Body of pancreas (tissue), 4 donors: ENCODE measurements around the gene TEDDM1.

Source experiments
- CTCF ChIP-seq, 7 experiments: fragments of 450-650 bp in 4 of 7; fragments of 200-600 bp in 3 of 7; sonication (generic) in 3 of 7; IDR thresholded peaks; one replicate each; pipeline ENCODE4 v1.5.1; 2016 to 2019; ENCODE audit warnings: antibody characterized with exemption in 7 of 7
- POLR2A ChIP-seq, 3 donors: fragments of 450-650 bp; IDR thresholded peaks; one replicate each; pipeline ENCODE4 v1.6.1; 2016; ENCODE audit warnings: antibody characterized with exemption in 3 of 3, mild to moderate bottlenecking in 2 of 3

DNA sequence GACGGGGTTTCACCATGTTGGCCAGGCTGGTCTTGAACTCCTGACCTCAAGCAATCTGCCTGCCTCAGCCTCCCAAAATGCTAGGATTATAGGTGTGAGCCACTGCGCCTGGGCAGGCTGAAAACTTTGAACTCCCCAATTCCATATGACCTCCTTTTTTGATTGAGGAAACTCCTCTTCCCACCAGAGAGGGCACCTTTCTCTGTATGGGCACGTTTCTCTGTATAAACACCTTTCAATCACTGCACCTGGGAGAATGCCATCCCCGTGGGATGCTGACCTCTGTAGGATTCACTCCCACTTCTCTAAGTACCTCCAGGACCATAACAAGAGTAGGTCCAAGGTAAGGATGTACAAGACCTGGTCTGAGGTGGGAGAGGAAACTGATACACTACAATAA is 9.7 kb upstream of the TEDDM1 start:
- no peak for TF ChIP-seq CTCF (IDR thresholded peaks at IDR 0.05)
- no peak for TF ChIP-seq POLR2A (IDR thresholded peaks at IDR 0.05)
